ENCODE results near the gene TTC23. TPM values are rescaled to one million over a fixed set of nuclear protein-coding genes. Genes with fewer than 3 reads are reported as not detected.

Gene TTC23
- total RNA-seq, 1 donor from 2014 or later, result 21.9 TPM

DNA sequence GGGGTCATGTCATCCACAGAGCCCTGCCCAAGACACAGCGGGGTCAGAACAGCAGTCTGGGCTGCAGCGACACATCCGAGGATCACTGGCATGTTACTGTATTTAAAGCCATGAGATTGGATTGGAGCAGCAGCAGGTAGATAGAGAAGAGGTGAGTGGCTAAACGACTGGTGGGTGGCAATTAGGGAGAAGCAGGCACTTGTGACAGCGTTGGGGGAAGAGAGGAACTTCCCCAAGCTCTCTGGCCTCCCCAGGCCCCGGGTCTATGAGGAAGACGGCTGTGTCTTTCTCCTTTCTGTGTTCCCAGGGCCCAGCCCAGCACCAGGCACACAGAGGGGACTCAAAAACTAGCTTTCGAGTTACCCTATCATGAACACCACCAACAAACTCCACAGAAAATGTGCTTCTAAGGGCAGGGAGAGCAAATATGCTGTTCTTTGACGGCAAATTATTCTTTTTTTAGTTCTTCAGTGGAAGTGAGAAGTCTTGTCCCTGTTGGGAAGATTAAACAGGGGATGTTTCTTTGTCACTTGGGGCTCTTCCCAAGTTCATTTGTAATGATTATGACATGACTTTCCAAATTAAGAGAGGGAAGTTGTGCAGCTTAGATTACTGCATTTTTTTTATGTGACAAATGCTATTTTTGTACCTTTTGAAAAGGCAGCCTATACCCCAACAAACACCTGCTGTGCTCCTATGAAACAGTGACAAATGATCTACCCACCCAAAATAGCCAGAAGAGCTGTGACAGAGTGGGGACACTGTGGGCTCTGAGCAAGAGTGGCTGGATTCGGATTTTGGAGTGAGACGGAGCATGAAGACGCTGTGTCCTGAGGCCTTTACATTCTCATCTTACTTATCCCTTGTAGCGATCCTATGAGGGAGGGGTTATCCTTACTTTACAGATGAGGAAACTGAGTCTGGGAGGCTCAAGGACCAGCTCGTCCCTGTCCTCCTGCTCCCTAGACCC, 151.7 kb downstream of the TTC23 start:
- H3K27me3 ChIP-seq (ENCODE audit: control insufficient read depth in 3 of 3, insufficient read depth in 3 of 3, low read length in 3 of 3), result peaks cover 0 to 6% (median 2%) of the 10 kb centered on the region in 3 donors
- peak overlapping the region; percentile 28 for H3K27ac ChIP-seq (ENCODE audit: low read depth, low read length)
- H3K9ac ChIP-seq (ENCODE audit: low read depth in 1 of 3, low read length in 3 of 3), result peak overlapping the region; percentile 45 to 55 (median 46)
- H3K4me3 ChIP-seq (ENCODE audit: low read length in 3 of 3), result peak overlapping the region in 2 of 3 donors; percentile 35 to 54
- H3K9me3 ChIP-seq (ENCODE audit: control insufficient read depth in 3 of 3, low read length in 3 of 3), result no peaks in the 10 kb centered on the region
- H3K4me1 ChIP-seq (ENCODE audit: control insufficient read depth in 3 of 3, insufficient read depth in 3 of 3, low read length in 3 of 3), result peaks cover 11 to 51% (median 22%) of the 10 kb centered on the region in 3 donors
- H3K36me3 ChIP-seq (ENCODE audit: control insufficient read depth in 3 of 3, insufficient read depth in 3 of 3, low read length in 3 of 3), result no peaks in the 10 kb centered on the region

DNA sequence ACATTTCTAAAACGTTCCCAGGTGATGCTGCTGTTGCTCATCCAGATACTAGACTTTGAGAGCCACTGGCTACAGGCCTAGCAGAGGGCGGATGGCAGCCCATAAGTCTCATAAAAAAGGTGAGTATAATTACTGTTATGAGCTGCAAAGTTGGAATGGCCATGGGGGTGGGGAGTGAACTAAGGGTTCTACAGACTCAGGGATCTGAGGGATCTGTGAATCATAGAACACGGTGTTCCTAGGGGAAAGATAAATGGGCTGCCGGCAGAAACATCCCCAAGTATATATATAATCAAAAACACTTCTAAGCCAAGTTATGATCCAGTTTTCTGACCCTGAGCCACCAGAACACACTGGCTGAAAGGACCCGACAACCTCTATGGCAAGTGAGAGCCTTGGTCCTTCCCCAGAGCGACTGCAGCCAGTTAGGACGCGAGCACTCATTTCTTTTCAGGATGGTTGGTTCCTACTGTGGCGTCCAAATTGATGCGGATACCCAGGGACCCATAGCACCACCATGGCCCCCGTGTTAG, 152.4 kb downstream of the TTC23 start:
- H3K4me1 ChIP-seq (ENCODE audit: control insufficient read depth in 3 of 3, insufficient read depth in 3 of 3, low read length in 3 of 3), result peaks cover 11 to 49% (median 22%) of the 10 kb centered on the region in 3 donors
- peak overlapping the region in 1 of 3 donors; percentile 45 for H3K9ac ChIP-seq (ENCODE audit: low read depth in 1 of 3, low read length in 3 of 3)
- H3K27me3 ChIP-seq (ENCODE audit: control insufficient read depth in 3 of 3, insufficient read depth in 3 of 3, low read length in 3 of 3), result no peaks in the 10 kb centered on the region
- H3K4me3 ChIP-seq (ENCODE audit: low read length in 3 of 3), result no peak overlapping the region
- no peaks in the 10 kb centered on the region for H3K9me3 ChIP-seq (ENCODE audit: control insufficient read depth in 3 of 3, low read length in 3 of 3)
- H3K36me3 ChIP-seq (ENCODE audit: control insufficient read depth in 3 of 3, insufficient read depth in 3 of 3, low read length in 3 of 3), result no peaks in the 10 kb centered on the region
- peak overlapping the region; percentile 28 for H3K27ac ChIP-seq (ENCODE audit: low read depth, low read length)

DNA sequence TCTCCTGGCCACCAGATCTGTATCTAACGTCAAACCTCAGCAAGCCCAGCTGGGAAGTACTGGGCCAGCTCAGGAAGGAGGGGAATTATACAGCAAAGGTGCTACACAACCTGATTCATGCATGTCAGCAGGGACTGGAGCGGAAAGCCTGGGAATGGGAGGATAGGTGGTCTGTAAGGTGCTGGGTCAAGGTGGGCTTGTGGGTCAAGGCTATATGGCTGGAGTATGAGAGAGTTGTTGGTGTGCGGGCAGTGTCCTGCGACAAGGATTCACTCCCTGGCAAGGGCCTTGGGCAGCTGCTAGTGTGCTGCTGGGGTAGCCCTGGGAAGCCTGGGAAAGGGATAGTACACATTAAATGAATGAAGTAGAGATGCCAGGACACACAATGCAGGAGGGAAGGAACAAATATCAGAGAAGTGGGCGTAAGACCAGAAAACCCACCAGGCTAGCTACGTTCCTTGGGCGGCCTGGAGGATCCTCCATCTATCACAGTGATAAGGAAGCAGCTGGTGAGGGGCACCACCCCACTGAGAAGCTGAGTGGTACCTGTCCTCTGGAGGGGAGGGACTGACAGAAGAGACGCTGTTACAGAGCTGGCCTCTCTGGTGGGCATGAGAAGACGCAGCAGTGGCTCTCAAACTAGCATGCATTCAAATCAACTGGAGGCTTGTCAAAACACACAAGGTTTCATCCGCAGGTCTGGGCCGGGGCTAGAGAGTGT, 153.0 kb downstream of the TTC23 start:
- H3K4me3 ChIP-seq (ENCODE audit: low read length in 3 of 3), result no peak overlapping the region
- no peak overlapping the region for H3K27ac ChIP-seq (ENCODE audit: low read depth, low read length)
- H3K9me3 ChIP-seq (ENCODE audit: control insufficient read depth in 3 of 3, low read length in 3 of 3), result no peaks in the 10 kb centered on the region

DNA sequence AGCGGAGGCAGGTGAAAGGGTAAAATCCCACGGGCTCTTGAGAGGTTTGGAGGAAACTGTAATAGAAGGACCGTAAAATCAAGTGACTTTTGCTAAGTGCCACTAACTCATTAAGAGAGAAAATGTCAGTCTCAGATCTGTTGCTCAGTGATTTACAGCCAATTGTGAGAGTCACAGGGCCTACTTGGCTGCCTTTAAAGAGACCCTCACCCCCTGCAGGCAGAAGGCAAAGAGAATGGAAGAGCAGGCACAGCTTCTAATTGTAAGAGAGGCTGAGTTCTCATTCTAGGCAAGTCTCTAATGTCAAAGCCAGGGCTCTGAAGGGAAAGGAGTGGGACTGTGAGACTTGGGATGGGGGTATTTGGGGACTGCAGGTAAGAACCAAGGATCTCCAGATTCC, 153.8 kb downstream of the TTC23 start:
- no peaks in the 10 kb centered on the region for H3K36me3 ChIP-seq (ENCODE audit: control insufficient read depth in 3 of 3, insufficient read depth in 3 of 3, low read length in 3 of 3)
- no peak overlapping the region for H3K27ac ChIP-seq (ENCODE audit: low read depth, low read length)
- no peaks in the 10 kb centered on the region for H3K27me3 ChIP-seq (ENCODE audit: control insufficient read depth in 3 of 3, insufficient read depth in 3 of 3, low read length in 3 of 3)
- H3K4me1 ChIP-seq (ENCODE audit: control insufficient read depth in 3 of 3, insufficient read depth in 3 of 3, low read length in 3 of 3), result peaks cover 20 to 55% (median 26%) of the 10 kb centered on the region in 3 donors
- no peak overlapping the region for H3K9ac ChIP-seq (ENCODE audit: low read depth in 1 of 3, low read length in 3 of 3)
- H3K4me3 ChIP-seq (ENCODE audit: low read length in 3 of 3), result no peak overlapping the region
- H3K9me3 ChIP-seq (ENCODE audit: control insufficient read depth in 3 of 3, low read length in 3 of 3), result no peaks in the 10 kb centered on the region

More for the DNA sequence above, 153.0 kb downstream of the TTC23 start:
- no peak overlapping the region for H3K9ac ChIP-seq (ENCODE audit: low read depth in 1 of 3, low read length in 3 of 3)
- no peaks in the 10 kb centered on the region for H3K36me3 ChIP-seq (ENCODE audit: control insufficient read depth in 3 of 3, insufficient read depth in 3 of 3, low read length in 3 of 3)
- peaks cover 14 to 49% (median 22%) of the 10 kb centered on the region in 3 donors for H3K4me1 ChIP-seq (ENCODE audit: control insufficient read depth in 3 of 3, insufficient read depth in 3 of 3, low read length in 3 of 3)
- no peaks in the 10 kb centered on the region for H3K27me3 ChIP-seq (ENCODE audit: control insufficient read depth in 3 of 3, insufficient read depth in 3 of 3, low read length in 3 of 3)

DNA sequence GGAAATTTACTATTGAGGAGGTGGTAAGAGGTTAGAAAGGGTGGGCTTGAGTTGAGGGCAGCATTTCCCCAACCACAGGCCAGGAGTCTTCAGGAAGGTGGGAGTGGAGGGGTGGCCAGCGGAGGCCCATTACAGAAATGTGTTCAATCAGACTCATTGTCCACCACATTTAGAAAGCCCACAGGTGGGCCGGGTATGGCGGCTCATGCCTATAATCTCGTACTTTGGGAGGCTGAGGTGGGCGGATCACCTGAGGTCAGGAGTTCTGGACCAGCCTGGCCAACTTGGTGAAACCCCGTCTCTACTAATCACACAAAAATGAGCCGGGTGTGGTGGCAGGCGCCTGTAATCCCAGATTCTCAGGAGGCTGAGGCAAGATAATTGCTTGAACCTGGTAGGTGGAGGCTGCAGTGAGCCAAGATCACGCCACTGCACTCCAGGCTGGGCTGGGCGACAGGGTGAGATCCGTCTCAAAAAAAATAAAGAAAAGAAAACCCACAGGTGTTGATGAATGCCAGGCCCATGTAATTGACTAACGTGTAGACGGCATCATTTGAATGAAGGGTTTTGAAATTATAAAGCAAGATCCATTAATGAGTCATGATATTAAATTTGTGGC, 156.7 kb downstream of the TTC23 start:
- Histone ChIP-seq H3K27me3 (ENCODE audit: control insufficient read depth in 3 of 3, insufficient read depth in 3 of 3, low read length in 3 of 3) (no peaks in the 10 kb centered on the region), H3K9me3 (ENCODE audit: control insufficient read depth in 3 of 3, low read length in 3 of 3) (no peaks in the 10 kb centered on the region), H3K36me3 (ENCODE audit: control insufficient read depth in 3 of 3, insufficient read depth in 3 of 3, low read length in 3 of 3) (no peaks in the 10 kb centered on the region), H3K27ac (ENCODE audit: low read depth, low read length) (no peak overlapping the region), H3K9ac (ENCODE audit: low read depth in 1 of 3, low read length in 3 of 3) (no peak overlapping the region), H3K4me3 (ENCODE audit: low read length in 3 of 3) (no peak overlapping the region), H3K4me1 (ENCODE audit: control insufficient read depth in 3 of 3, insufficient read depth in 3 of 3, low read length in 3 of 3) (peaks cover 18 to 39% (median 18%) of the 10 kb centered on the region in 3 donors)

DNA sequence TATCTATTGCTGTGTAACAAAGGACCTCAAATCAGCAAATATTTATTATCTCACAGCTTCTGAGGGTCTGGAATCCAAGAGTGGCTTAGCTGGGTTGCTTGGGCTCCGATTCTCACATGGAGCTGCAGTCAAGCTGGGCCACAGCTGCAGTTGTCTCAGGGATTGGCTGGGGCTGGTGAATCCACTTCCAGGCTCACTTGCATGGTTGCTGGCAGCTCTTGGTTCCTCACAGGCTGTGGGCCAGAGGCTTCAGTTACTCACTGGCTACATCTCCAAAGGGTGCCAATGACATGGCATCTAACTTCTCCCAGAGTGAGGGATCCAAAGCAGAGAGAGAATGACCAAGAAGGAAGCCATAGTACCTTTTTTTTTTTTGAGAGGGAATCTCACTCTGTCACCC, 158.4 kb downstream of the TTC23 start:
- peak overlapping the region in 1 of 3 donors; percentile 54 for H3K9ac ChIP-seq (ENCODE audit: low read depth in 1 of 3, low read length in 3 of 3)
- no peak overlapping the region for H3K4me3 ChIP-seq (ENCODE audit: low read length in 3 of 3)
- H3K9me3 ChIP-seq (ENCODE audit: control insufficient read depth in 3 of 3, low read length in 3 of 3), result no peaks in the 10 kb centered on the region
- no peaks in the 10 kb centered on the region for H3K36me3 ChIP-seq (ENCODE audit: control insufficient read depth in 3 of 3, insufficient read depth in 3 of 3, low read length in 3 of 3)
- no peak overlapping the region for H3K27ac ChIP-seq (ENCODE audit: low read depth, low read length)
- H3K4me1 ChIP-seq (ENCODE audit: control insufficient read depth in 3 of 3, insufficient read depth in 3 of 3, low read length in 3 of 3), result peaks cover 10 to 28% (median 18%) of the 10 kb centered on the region in 3 donors
- H3K27me3 ChIP-seq (ENCODE audit: control insufficient read depth in 3 of 3, insufficient read depth in 3 of 3, low read length in 3 of 3), result no peaks in the 10 kb centered on the region

DNA sequence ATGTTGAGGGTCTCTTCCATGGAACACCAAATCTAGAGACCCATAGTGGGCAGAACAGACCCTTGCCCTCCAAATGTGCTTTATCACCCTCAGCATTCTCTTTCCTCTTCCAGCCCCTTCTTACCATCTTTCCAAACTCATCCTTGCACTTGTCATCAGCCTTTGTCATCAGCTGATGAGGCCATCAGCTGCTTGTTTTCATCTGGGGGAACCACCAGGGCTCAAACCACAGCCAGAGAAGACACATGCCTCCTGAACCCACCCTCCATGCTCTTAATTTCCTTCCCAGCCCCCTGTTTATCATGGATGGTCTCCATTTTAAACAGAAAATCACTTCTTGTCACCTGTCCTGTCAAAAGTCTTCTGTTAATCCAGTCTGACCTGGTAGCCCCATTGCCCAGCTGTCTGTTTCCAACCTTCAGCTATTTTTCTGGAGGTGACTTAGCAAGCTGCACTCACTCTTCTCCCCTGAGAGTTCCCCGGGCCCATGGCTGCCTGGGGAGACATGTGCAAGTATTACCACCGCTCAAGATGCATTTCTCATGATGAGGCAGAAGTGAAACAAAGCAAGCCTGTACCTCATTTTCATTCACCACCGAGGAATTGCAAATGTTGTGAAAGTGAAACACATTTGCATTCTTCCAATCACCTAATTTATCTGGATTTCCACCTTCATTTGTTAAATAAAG, 159.2 kb downstream of the TTC23 start:
- no peaks in the 10 kb centered on the region for H3K27me3 ChIP-seq (ENCODE audit: control insufficient read depth in 3 of 3, insufficient read depth in 3 of 3, low read length in 3 of 3)
- H3K27ac ChIP-seq (ENCODE audit: low read depth, low read length), result no peak overlapping the region
- no peak overlapping the region for H3K4me3 ChIP-seq (ENCODE audit: low read length in 3 of 3)
- H3K9ac ChIP-seq (ENCODE audit: low read depth in 1 of 3, low read length in 3 of 3), result peak overlapping the region in 1 of 3 donors; percentile 54
- H3K36me3 ChIP-seq (ENCODE audit: control insufficient read depth in 3 of 3, insufficient read depth in 3 of 3, low read length in 3 of 3), result no peaks in the 10 kb centered on the region
- H3K9me3 ChIP-seq (ENCODE audit: control insufficient read depth in 3 of 3, low read length in 3 of 3), result no peaks in the 10 kb centered on the region
- peaks cover 10 to 33% (median 19%) of the 10 kb centered on the region in 3 donors for H3K4me1 ChIP-seq (ENCODE audit: control insufficient read depth in 3 of 3, insufficient read depth in 3 of 3, low read length in 3 of 3)

DNA sequence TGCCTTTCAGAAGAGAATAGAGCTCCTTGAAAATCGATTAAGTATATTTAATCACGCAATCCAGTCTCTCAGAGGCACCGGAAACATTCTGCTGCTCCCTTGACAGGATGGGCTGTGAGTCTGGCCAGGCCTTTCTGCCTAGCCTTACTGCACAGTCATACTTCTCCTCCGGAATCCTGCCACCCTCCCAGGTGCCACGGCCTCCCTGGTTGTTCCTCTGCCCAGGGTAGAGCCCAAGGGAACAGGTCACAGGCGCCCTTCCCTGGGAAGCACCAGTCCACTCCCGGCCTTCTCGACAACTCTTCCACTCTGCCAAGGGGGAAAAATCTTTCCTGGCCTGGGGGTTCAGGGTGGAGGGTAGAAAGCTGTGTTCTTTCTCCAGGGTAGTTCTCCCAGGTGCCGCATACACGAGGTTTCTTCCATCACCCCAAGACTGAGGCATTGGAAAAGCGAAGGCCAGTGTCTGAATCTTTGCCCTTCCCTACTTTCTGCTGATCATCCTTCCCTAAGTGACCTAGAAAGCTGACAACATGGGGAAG, 161.9 kb downstream of the TTC23 start:
- no peaks in the 10 kb centered on the region for H3K36me3 ChIP-seq (ENCODE audit: control insufficient read depth in 3 of 3, insufficient read depth in 3 of 3, low read length in 3 of 3)
- no peak overlapping the region for H3K9ac ChIP-seq (ENCODE audit: low read depth in 1 of 3, low read length in 3 of 3)
- no peak overlapping the region for H3K4me3 ChIP-seq (ENCODE audit: low read length in 3 of 3)
- peaks cover 0 to 3% (median 0%) of the 10 kb centered on the region in 3 donors for H3K9me3 ChIP-seq (ENCODE audit: control insufficient read depth in 3 of 3, low read length in 3 of 3)
- peaks cover 10 to 33% (median 19%) of the 10 kb centered on the region in 3 donors for H3K4me1 ChIP-seq (ENCODE audit: control insufficient read depth in 3 of 3, insufficient read depth in 3 of 3, low read length in 3 of 3)
- H3K27ac ChIP-seq (ENCODE audit: low read depth, low read length), result no peak overlapping the region
- no peaks in the 10 kb centered on the region for H3K27me3 ChIP-seq (ENCODE audit: control insufficient read depth in 3 of 3, insufficient read depth in 3 of 3, low read length in 3 of 3)

DNA sequence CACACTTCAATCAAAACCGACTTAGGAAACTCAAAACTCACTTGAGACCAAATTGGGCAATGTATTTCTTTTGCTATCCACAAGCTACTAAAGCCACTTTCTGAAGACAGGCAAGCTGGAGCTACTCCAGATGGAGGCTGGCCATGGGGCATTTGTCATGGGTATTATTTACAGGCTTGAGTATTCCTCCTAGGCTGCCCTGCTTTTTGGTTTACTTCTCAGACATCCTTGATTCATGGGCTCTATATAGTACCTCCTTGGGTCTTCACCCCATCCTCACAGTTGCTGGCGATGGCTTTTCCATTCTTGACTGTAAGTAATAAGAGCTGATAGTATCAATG, 163.1 kb downstream of the TTC23 start:
- Histone ChIP-seq H3K9ac (ENCODE audit: low read depth in 1 of 3, low read length in 3 of 3) (no peak overlapping the region), H3K27ac (ENCODE audit: low read depth, low read length) (no peak overlapping the region), H3K4me3 (ENCODE audit: low read length in 3 of 3) (no peak overlapping the region), H3K36me3 (ENCODE audit: control insufficient read depth in 3 of 3, insufficient read depth in 3 of 3, low read length in 3 of 3) (no peaks in the 10 kb centered on the region), H3K4me1 (ENCODE audit: control insufficient read depth in 3 of 3, insufficient read depth in 3 of 3, low read length in 3 of 3) (peaks cover 10 to 27% (median 16%) of the 10 kb centered on the region in 3 donors), H3K27me3 (ENCODE audit: control insufficient read depth in 3 of 3, insufficient read depth in 3 of 3, low read length in 3 of 3) (no peaks in the 10 kb centered on the region), H3K9me3 (ENCODE audit: control insufficient read depth in 3 of 3, low read length in 3 of 3) (peaks cover 0 to 3% (median 0%) of the 10 kb centered on the region in 3 donors)
